MM.1S (cell line): ENCODE results near the gene GPC5.

ENCODE experiments used
- DNase-seq: peaks from one replicate; pipeline ENCODE4 v3.0.0-alpha.2; 2015
- H2AFZ ChIP-seq: fragments of 300-600 bp; sonication (generic); 2 replicates; pipeline ENCODE4 v1.6.0; 2016; ENCODE audit warnings: antibody characterized with exemption, low read length
- H3F3A ChIP-seq: fragments of 300-600 bp; sonication (generic); 2 replicates; pipeline ENCODE4 v1.6.1; 2016; ENCODE audit warnings: mild to moderate bottlenecking, antibody characterized with exemption, low read length, moderate library complexity, mixed read lengths; ENCODE audit not compliant: insufficient read depth
- H3K27ac ChIP-seq: fragments of 300-600 bp; sonication (generic); 2 replicates; pipeline ENCODE4 v1.5.1; 2016; ENCODE audit warnings: mild to moderate bottlenecking, low read length
- H3K27me3 ChIP-seq: fragments of 300-600 bp; sonication (generic); replicated peaks from 2 replicates; pipeline ENCODE4 v1.6.0; 2016; ENCODE audit warnings: low read length; ENCODE audit not compliant: insufficient read depth
- H3K36me3 ChIP-seq: fragments of 300-600 bp; sonication (generic); replicated peaks from 2 replicates; pipeline ENCODE4 v1.6.1; 2016; ENCODE audit warnings: mild to moderate bottlenecking, low read length, mixed read lengths; ENCODE audit not compliant: insufficient read depth
- H3K4me1 ChIP-seq: fragments of 300-600 bp; sonication (generic); 2 replicates; pipeline ENCODE4 v1.6.1; 2016; ENCODE audit warnings: low read length, mixed read lengths
- H3K4me2 ChIP-seq: fragments of 300-600 bp; sonication (generic); 2 replicates; pipeline ENCODE4 v1.6.0; 2016; ENCODE audit warnings: low read depth, low read length
- H3K4me3 ChIP-seq: fragments of 300-600 bp; sonication (generic); 2 replicates; pipeline ENCODE4 v1.5.1; 2016; ENCODE audit warnings: low read length, mixed read lengths
- H3K79me2 ChIP-seq: fragments of 300-600 bp; sonication (generic); 2 replicates; pipeline ENCODE4 v1.6.1; 2016; ENCODE audit warnings: mixed run types, low read length, mixed read lengths
- H3K9ac ChIP-seq: fragments of 300-600 bp; sonication (generic); 2 replicates; pipeline ENCODE4 v1.6.1; 2016; ENCODE audit warnings: low read length, mixed read lengths
- H3K9me2 ChIP-seq: fragments of 300-600 bp; sonication (generic); replicated peaks from 2 replicates; pipeline ENCODE4 v1.6.1; 2016; ENCODE audit warnings: mild to moderate bottlenecking, low read length, mixed read lengths; ENCODE audit not compliant: insufficient read depth
- H3K9me3 ChIP-seq: fragments of 300-600 bp; sonication (generic); replicated peaks from 2 replicates; pipeline ENCODE4 v1.6.1; 2016; ENCODE audit warnings: mild to moderate bottlenecking, low read length, mixed read lengths; ENCODE audit not compliant: insufficient read depth
- H4K20me1 ChIP-seq: fragments of 300-600 bp; sonication (generic); 2 replicates; pipeline ENCODE4 v1.6.1; 2016; ENCODE audit warnings: mild to moderate bottlenecking, low read length, moderate library complexity, mixed read lengths; ENCODE audit not compliant: insufficient read depth
- EZH2 ChIP-seq: fragments of 300-600 bp; sonication (generic); optimal IDR thresholded peaks from 2 replicates; pipeline ENCODE3; 2017; ENCODE audit warnings: low read depth, mild to moderate bottlenecking, antibody characterized with exemption, low read length, mixed read lengths
- EZH2phosphoT487 ChIP-seq: fragments of 300-600 bp; sonication (generic); IDR thresholded peaks from 2 replicates; pipeline ENCODE4 v1.6.1; 2018; ENCODE audit warnings: antibody characterized with exemption, low read length
- TF ChIP-seq, protein P1 (sequence below): fragments of 300-600 bp; sonication (generic); IDR thresholded peaks from 2 replicates; pipeline ENCODE4 v1.5.1; 2016; ENCODE audit warnings: antibody characterized with exemption, low read length, mixed read lengths

Gene GPC5

DNA sequence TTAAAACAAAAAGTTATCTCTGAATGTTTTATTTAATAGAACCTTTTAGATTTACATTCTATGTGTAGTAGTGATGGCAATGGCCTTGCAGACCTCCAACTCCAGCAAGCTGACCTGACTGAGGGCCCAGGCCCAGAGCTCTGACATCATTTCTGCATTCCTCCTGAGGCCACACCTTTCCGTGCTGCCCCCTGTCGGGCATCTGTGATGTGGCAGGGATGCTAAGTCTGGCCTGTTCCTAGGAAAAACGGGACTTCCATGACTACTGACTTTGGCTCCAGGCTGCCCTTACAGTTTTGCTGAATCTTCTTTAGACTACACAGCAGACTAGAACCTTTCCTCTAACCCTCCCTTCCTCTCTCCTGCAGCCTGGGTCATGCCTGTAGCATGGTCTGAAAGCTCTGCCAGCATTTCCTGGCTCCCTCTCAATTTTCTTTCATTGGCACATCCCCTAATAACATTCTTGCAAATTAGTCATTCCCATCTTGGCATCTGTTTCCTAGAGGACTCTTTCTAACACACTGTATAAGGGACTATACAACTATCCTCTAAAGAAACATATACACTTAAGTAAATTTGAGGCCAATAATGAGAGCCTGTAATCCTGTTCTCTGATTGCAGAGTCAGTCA is 249.1 kb downstream of the GPC5 start:
- TF ChIP-seq EZH2phosphoT487, result no peak
- TF ChIP-seq, protein P1, sequence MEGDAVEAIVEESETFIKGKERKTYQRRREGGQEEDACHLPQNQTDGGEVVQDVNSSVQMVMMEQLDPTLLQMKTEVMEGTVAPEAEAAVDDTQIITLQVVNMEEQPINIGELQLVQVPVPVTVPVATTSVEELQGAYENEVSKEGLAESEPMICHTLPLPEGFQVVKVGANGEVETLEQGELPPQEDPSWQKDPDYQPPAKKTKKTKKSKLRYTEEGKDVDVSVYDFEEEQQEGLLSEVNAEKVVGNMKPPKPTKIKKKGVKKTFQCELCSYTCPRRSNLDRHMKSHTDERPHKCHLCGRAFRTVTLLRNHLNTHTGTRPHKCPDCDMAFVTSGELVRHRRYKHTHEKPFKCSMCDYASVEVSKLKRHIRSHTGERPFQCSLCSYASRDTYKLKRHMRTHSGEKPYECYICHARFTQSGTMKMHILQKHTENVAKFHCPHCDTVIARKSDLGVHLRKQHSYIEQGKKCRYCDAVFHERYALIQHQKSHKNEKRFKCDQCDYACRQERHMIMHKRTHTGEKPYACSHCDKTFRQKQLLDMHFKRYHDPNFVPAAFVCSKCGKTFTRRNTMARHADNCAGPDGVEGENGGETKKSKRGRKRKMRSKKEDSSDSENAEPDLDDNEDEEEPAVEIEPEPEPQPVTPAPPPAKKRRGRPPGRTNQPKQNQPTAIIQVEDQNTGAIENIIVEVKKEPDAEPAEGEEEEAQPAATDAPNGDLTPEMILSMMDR, result peak; percentile 22
- no peak overlapping the region for H3K27ac ChIP-seq
- H3K36me3 ChIP-seq, result no peaks in the 10 kb centered on the region
- no peak overlapping the region for H3K4me3 ChIP-seq
- no peaks in the 10 kb centered on the region for H3K79me2 ChIP-seq
- H3K9ac ChIP-seq, result no peak overlapping the region
- H3F3A ChIP-seq, result no peaks in the 10 kb centered on the region
- no peak overlapping the region for H2AFZ ChIP-seq
- H3K27me3 ChIP-seq, result no peaks in the 10 kb centered on the region
- H3K4me2 ChIP-seq, result no peak overlapping the region
- H3K9me3 ChIP-seq, result no peaks in the 10 kb centered on the region
- no peaks in the 10 kb centered on the region for H4K20me1 ChIP-seq
- no peaks in the 10 kb centered on the region for H3K4me1 ChIP-seq
- DNase-seq, result no peak
- no peaks in the 10 kb centered on the region for H3K9me2 ChIP-seq

DNA sequence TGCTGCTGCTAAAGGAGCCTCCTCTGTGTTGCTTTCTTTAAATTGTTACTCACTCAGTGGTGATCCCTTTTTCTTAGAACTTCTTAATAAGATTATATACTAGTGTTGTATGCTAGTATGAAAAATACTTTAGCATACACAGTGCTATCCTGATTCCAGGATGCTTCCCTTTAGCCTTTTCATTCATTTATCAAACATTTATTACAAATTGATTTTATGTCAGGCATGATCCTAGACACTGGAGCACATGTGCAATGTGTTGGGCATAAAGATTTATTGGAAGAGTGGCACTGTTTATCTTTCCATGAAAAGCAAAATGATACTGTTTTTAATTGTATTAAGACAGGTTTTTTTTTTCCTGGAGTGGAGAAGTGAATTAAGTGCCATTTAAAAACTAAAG is 249.6 kb downstream of the GPC5 start:
- H4K20me1 ChIP-seq, result no peaks in the 10 kb centered on the region
- no peaks in the 10 kb centered on the region for H3F3A ChIP-seq
- no peaks in the 10 kb centered on the region for H3K9me3 ChIP-seq
- no peak overlapping the region for H3K9ac ChIP-seq
- no peak overlapping the region for H3K27ac ChIP-seq
- no peaks in the 10 kb centered on the region for H3K79me2 ChIP-seq
- no peak overlapping the region for H2AFZ ChIP-seq
- H3K9me2 ChIP-seq, result no peaks in the 10 kb centered on the region
- no peaks in the 10 kb centered on the region for H3K27me3 ChIP-seq
- no peaks in the 10 kb centered on the region for H3K4me1 ChIP-seq
- no peak overlapping the region for H3K4me2 ChIP-seq
- H3K36me3 ChIP-seq, result no peaks in the 10 kb centered on the region
- no peak for DNase-seq
- TF ChIP-seq, protein P1, result no peak
- no peak for TF ChIP-seq EZH2phosphoT487
- TF ChIP-seq EZH2, result no peak
- no peak overlapping the region for H3K4me3 ChIP-seq

DNA sequence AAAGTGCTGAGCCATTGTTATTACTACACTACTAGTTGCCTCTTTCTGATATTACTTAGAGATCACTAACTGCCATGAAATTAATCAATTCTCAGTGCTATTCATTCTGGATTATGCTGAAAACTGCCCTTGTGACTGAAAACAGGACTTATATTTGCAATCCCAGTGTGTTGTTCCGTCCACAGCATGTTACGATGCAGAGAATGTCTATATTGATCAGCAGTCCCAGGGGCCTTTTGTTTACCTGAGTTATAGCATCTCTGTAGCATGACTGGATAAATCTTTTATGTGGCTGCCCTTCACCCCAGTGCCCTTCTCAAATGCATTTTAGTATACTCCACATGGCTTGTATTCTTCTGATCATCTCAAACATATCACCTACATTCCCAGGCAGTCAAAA is 251.0 kb downstream of the GPC5 start:
- no peaks in the 10 kb centered on the region for H3K36me3 ChIP-seq
- no peaks in the 10 kb centered on the region for H3K9me2 ChIP-seq
- no peaks in the 10 kb centered on the region for H4K20me1 ChIP-seq
- H2AFZ ChIP-seq, result no peak overlapping the region
- H3K9ac ChIP-seq, result no peak overlapping the region
- DNase-seq, result no peak
- no peak for TF ChIP-seq EZH2
- TF ChIP-seq, protein P1, result no peak
- TF ChIP-seq EZH2phosphoT487, result no peak
- H3K4me2 ChIP-seq, result no peak overlapping the region
- H3K4me1 ChIP-seq, result no peaks in the 10 kb centered on the region
- no peak overlapping the region for H3K4me3 ChIP-seq
- H3K9me3 ChIP-seq, result no peaks in the 10 kb centered on the region
- H3F3A ChIP-seq, result no peaks in the 10 kb centered on the region
- H3K27ac ChIP-seq, result no peak overlapping the region
- no peaks in the 10 kb centered on the region for H3K27me3 ChIP-seq
- H3K79me2 ChIP-seq, result no peaks in the 10 kb centered on the region
